CD4-positive, alpha-beta memory T cell (primary cell): Measurements from ENCODE around the gene PDE6B. TPM values are rescaled to one million over a fixed set of nuclear protein-coding genes. Genes with fewer than 3 reads are reported as not detected.

ENCODE experiments used
- CTCF ChIA-PET: fragments of 350-600 bp; sonication (Branson Sonifier 250); formaldehyde crosslinking; loops from one replicate; lab custom pipeline; 2021; ENCODE audit warnings: inconsistent platforms; ENCODE audit not compliant: partially characterized antibody; lab: Charles Lee
- POLR2A ChIA-PET: fragments of 350-600 bp; sonication (Branson Sonifier 250); formaldehyde crosslinking; loops from one replicate; lab custom pipeline; 2021; ENCODE audit not compliant: partially characterized antibody; lab: Charles Lee
- DNase-seq, 5 donors: peaks; one replicate each; pipeline versions ENCODE4 v3.0.0 to v3.0.0-alpha.2; 2020 to 2022; ENCODE audit warnings: mixed read lengths in 1 of 5
- H3K27ac ChIP-seq: one replicate; pipeline ENCODE4 v1.7.0; 2013; ENCODE audit warnings: low read depth, low read length
- H3K27me3 ChIP-seq: 2 replicates; pipeline ENCODE4 v1.7.0; 2013; ENCODE audit warnings: mild to moderate bottlenecking, low read length, moderate library complexity; ENCODE audit not compliant: insufficient read depth
- H3K36me3 ChIP-seq: 2 replicates; pipeline ENCODE4 v1.7.0; 2013; ENCODE audit warnings: mild to moderate bottlenecking, low read length, moderate library complexity; ENCODE audit not compliant: insufficient read depth
- H3K4me1 ChIP-seq: 2 replicates; pipeline ENCODE4 v1.7.0; 2013; ENCODE audit warnings: mild to moderate bottlenecking, low read length, moderate library complexity; ENCODE audit not compliant: insufficient read depth
- H3K4me3 ChIP-seq, 2 donors: one replicate each; pipeline ENCODE4 v1.7.0; 2013; ENCODE audit warnings: low read length in 2 of 2, mild to moderate bottlenecking in 1 of 2
- H3K9me3 ChIP-seq, 2 donors: one replicate each; pipeline ENCODE4 v1.7.0; 2013; ENCODE audit warnings: low read length in 2 of 2, control low read depth in 1 of 2; ENCODE audit not compliant: control insufficient read depth in 1 of 2
- H3K27ac Mint-ChIP-seq, 7 donors: one replicate each; pipeline ENCODE4 v1.8.0; 2020 to 2021; ENCODE audit warnings: mixed read lengths in 7 of 7, mild to moderate bottlenecking in 6 of 7, inconsistent platforms in 3 of 7, moderate library complexity in 3 of 7
- H3K27me3 Mint-ChIP-seq, 2 donors: one replicate each; pipeline ENCODE4 v1.8.0; 2020 to 2021; ENCODE audit warnings: mixed read lengths in 2 of 2
- H3K36me3 Mint-ChIP-seq, 2 donors: one replicate each; pipeline ENCODE4 v1.8.0; 2020 to 2021; ENCODE audit warnings: mixed read lengths in 2 of 2, inconsistent platforms in 1 of 2, mild to moderate bottlenecking in 1 of 2
- H3K4me1 Mint-ChIP-seq, 4 donors: one replicate each; pipeline ENCODE4 v1.8.0; 2020 to 2021; ENCODE audit warnings: mixed read lengths in 4 of 4, mild to moderate bottlenecking in 1 of 4
- H3K4me3 Mint-ChIP-seq, 8 donors: one replicate each; pipeline ENCODE4 v1.8.0; 2020 to 2021; ENCODE audit warnings: mixed read lengths in 8 of 8, mild to moderate bottlenecking in 7 of 8, moderate library complexity in 6 of 8, inconsistent platforms in 3 of 8
- H3K9me3 Mint-ChIP-seq, 8 donors: one replicate each; pipeline ENCODE4 v1.8.0; 2020 to 2021; ENCODE audit warnings: mixed read lengths in 8 of 8, mild to moderate bottlenecking in 5 of 8, inconsistent platforms in 3 of 8, moderate library complexity in 1 of 8
- intact Hi-C: fragments of 100-400 bp; cut with micrococcal nuclease; formaldehyde crosslinking; loops from one replicate; pipeline ENCODE4 v1.15.1; 2023
- polyA plus RNA-seq, 2 donors: library from polyadenylated mRNA; unstranded; fragments of 300-500 nt; fragmentation: Illumina TruSeq; gene quantifications; one replicate each; pipeline ENCODE4 v1.2.3, GENCODE V29; 2021
- total RNA-seq, 2 experiments: library from RNA; stranded (reverse); gene quantifications; one replicate each; pipeline ENCODE4 v1.2.3, GENCODE V29; 2021

Gene PDE6B
- total and polyA plus RNA-seq, 4 experiments from 2014 or later = 15.3 to 17.6 (median 15.7) TPM

DNA sequence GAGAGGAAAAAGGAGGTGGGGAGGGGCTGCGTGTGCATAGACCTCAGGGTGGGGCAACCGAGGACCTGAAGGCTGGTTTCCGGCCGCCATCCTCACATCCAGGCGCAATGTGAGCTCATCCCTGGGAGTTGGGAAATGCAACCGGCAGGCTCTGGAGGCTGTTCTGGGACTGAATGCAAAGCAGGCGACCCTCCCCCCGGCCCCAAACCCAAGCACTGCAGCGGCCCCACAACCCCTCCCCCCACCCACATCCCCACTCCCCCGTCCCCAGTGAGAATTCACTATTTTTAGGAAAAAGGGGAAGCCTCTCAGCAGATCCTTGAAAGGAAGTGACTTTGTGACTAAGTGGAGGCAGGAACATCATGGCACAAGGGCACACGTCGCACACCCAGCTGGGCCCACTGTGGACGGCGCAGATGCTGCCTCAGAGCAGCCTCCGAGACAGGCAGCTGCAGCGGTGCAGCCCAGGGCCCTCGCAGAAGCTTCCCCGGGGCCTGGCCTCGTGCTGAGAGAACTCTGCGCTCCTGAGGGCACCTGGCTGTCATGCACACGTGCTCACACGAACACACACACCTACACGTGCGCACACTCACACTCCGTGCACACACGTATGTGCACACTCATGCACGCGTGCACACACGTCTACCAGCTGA lies 1.3 kb upstream of the PDE6B start:
- H3K4me1 Mint-ChIP-seq = no peaks in the 10 kb centered on the region
- POLR2A ChIA-PET = no interaction called here
- H3K27me3 ChIP-seq = no peaks in the 10 kb centered on the region
- peaks cover 0 to 2% (median 0%) of the 10 kb centered on the region in 8 donors for H3K9me3 Mint-ChIP-seq
- H3K27ac Mint-ChIP-seq = no peak overlapping the region
- H3K27me3 Mint-ChIP-seq = peaks cover 9% of the 10 kb centered on the region in 2 donors
- no peaks in the 10 kb centered on the region for H3K4me1 ChIP-seq
- H3K27ac ChIP-seq = no peak overlapping the region
- H3K4me3 ChIP-seq = no peak overlapping the region
- DNase-seq = no peak
- no peaks in the 10 kb centered on the region for H3K9me3 ChIP-seq
- no peaks in the 10 kb centered on the region for H3K36me3 ChIP-seq
- intact Hi-C loops = no loop called here
- H3K4me3 Mint-ChIP-seq = no peak overlapping the region
- no peaks in the 10 kb centered on the region for H3K36me3 Mint-ChIP-seq
- CTCF ChIA-PET = no interaction called here

DNA sequence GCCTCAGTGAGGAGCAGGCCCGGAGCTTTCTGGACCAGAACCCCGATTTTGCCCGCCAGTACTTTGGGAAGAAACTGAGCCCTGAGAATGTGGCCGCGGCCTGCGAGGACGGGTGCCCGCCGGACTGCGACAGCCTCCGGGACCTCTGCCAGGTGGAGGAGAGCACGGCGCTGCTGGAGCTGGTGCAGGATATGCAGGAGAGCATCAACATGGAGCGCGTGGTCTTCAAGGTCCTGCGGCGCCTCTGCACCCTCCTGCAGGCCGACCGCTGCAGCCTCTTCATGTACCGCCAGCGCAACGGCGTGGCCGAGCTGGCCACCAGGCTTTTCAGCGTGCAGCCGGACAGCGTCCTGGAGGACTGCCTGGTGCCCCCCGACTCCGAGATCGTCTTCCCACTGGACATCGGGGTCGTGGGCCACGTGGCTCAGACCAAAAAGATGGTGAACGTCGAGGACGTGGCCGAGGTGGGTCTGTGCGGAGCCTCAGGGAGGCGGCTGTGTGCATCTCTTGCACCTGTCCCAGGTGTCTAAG lies 323 bp downstream of the PDE6B start:
- CTCF ChIA-PET = no interaction called here
- H3K4me1 Mint-ChIP-seq = no peaks in the 10 kb centered on the region
- no peak overlapping the region for H3K27ac Mint-ChIP-seq
- H3K27ac ChIP-seq = no peak overlapping the region
- H3K36me3 ChIP-seq = no peaks in the 10 kb centered on the region
- H3K4me1 ChIP-seq = no peaks in the 10 kb centered on the region
- peaks cover 5% of the 10 kb centered on the region in 2 donors for H3K27me3 Mint-ChIP-seq
- POLR2A ChIA-PET = no interaction called here
- no peak overlapping the region for H3K4me3 Mint-ChIP-seq
- intact Hi-C loops = no loop called here
- H3K27me3 ChIP-seq = no peaks in the 10 kb centered on the region
- H3K9me3 ChIP-seq = no peaks in the 10 kb centered on the region
- no peak overlapping the region for H3K4me3 ChIP-seq
- no peak for DNase-seq
- H3K9me3 Mint-ChIP-seq = peaks cover 0 to 1% (median 0%) of the 10 kb centered on the region in 8 donors
- no peaks in the 10 kb centered on the region for H3K36me3 Mint-ChIP-seq

DNA sequence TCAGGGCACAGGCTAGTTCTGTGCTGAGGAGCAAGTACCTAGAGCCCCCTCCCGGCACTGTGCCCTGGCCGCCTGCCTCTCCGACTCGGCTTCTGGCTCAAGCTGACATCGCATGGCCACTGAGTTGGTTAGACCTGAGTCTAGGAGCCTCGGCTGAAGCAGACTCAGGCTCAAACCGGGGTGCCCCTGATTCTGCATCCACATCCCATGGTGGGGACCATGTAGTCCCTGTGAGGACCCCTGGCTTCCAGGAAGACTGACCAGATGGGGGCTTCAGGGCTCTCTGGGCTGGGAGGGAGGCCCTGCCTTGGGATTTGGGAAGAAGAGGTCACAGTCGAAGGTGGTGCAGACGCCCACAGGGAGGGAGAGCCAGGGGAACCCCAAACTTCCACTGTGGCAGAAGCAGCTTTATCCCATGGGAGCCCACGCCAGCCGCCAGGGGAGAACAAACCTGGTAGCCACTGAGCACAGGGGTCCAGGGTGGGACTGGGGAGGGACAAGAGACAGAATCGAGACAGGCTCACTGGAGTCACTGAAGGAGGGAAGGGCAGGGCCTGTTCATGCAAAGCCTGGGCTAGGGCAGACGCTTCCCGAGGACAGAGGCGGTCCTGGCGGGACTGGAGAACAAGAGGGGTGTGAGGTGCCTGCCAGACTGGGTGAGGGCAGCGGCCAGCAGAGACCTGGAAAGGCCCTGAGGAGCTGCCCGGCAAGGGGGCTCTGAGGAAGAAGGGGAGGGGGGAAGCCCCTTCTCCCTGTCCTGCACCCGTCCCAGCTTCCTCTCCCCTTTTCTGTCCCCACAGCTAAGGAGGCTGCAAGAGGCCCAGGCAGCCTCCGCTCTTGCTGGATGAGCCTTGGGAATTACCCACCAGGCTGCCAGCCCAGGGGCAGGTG lies 1.1 kb downstream of the PDE6B start:
- Histone ChIP-seq H3K4me1 (no peaks in the 10 kb centered on the region), H3K27ac (no peak overlapping the region), H3K36me3 (no peaks in the 10 kb centered on the region), H3K4me3 (no peak overlapping the region), H3K27me3 (no peaks in the 10 kb centered on the region), H3K9me3 (no peaks in the 10 kb centered on the region)
- intact Hi-C loops = no loop called here
- Mint-ChIP-seq H3K4me1 (no peaks in the 10 kb centered on the region), H3K9me3 (peaks cover 0 to 8% (median 0%) of the 10 kb centered on the region in 8 donors), H3K36me3 (no peaks in the 10 kb centered on the region), H3K4me3 (no peak overlapping the region), H3K27me3 (peaks cover 5% of the 10 kb centered on the region in 2 donors), H3K27ac (no peak overlapping the region)
- POLR2A ChIA-PET = no interaction called here
- CTCF ChIA-PET = no interaction called here
- DNase-seq = no peak

DNA sequence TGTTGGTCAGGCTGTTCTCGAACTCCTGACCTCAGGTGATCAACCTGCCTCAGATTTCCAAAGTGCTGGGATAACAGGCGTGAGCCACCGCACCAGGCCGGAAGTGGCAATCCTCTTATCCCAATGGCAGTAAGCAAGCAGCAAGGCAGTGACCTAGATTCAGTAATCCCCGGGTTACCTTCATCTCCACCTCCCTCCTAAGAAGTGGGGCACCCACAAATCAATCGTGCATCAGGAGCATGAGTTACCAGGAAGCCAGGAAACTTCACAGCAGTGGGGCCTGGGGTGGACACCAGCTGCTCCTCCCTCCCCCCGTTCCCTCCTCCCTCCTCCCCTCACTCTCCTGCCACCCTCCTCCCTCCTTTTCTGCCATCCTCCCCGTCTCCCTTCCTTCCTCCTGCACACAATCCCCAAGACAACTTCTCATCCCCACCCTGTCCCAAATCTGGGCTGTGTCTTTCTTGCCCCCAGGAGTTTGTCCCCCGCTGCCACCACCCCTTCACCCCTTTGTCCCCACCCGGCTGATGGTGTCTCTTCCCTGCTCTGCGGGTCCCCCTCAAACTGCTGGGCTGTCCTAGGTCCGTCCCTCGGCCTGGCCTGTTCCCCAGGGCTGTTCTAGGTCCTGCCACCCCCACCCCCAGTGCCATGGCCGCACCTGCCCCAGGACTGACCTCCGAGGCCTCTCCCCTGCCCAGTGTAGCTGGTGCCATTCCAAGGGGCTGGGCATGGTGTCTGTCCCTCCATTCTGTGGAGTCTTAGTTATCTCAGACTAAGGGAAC lies 2.2 kb downstream of the PDE6B start:
- H3K27ac Mint-ChIP-seq = no peak overlapping the region
- no peaks in the 10 kb centered on the region for H3K4me1 ChIP-seq
- no peaks in the 10 kb centered on the region for H3K27me3 ChIP-seq
- no peak overlapping the region for H3K27ac ChIP-seq
- no peaks in the 10 kb centered on the region for H3K36me3 ChIP-seq
- intact Hi-C loops = no loop called here
- no peaks in the 10 kb centered on the region for H3K36me3 Mint-ChIP-seq
- H3K9me3 ChIP-seq = peaks cover 0 to 3% of the 10 kb centered on the region in 2 donors
- CTCF ChIA-PET = no interaction called here
- peaks cover 3% of the 10 kb centered on the region in 2 donors for H3K27me3 Mint-ChIP-seq
- POLR2A ChIA-PET = no interaction called here
- no peak for DNase-seq
- no peak overlapping the region for H3K4me3 ChIP-seq
- no peaks in the 10 kb centered on the region for H3K4me1 Mint-ChIP-seq
- H3K4me3 Mint-ChIP-seq = no peak overlapping the region
- H3K9me3 Mint-ChIP-seq = peaks cover 0 to 10% (median 0%) of the 10 kb centered on the region in 8 donors

DNA sequence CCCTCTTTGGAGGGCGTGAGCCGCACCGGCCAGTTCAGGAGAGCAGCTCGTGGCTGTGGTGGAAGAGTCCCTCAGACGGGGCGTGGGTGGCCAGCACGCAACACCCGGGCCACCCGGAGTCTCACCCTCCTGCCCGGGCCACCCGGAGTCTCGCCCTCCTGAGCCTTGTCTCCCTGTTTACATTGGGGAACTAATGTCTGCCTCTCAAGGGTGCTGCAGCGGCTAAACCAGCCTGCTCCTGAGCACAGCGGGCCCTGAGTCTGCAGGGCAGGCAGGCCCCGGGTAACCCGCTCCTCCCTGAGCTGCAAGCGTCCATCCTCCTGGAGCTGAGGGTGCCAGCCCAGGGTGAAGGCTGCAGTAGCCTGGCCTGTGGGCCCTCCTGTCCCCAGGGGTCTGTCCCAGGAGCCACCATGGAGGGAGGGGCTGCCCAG lies 3.0 kb downstream of the PDE6B start:
- Histone ChIP-seq H3K4me3 (no peak overlapping the region), H3K27me3 (no peaks in the 10 kb centered on the region), H3K4me1 (no peaks in the 10 kb centered on the region), H3K9me3 (peaks cover 0 to 3% of the 10 kb centered on the region in 2 donors), H3K36me3 (no peaks in the 10 kb centered on the region), H3K27ac (no peak overlapping the region)
- intact Hi-C loops = no loop called here
- no peak overlapping the region for H3K27ac Mint-ChIP-seq
- H3K9me3 Mint-ChIP-seq = peaks cover 0 to 10% (median 0%) of the 10 kb centered on the region in 8 donors
- H3K36me3 Mint-ChIP-seq = no peaks in the 10 kb centered on the region
- H3K27me3 Mint-ChIP-seq = peaks cover 0 to 3% of the 10 kb centered on the region in 2 donors
- no peak overlapping the region for H3K4me3 Mint-ChIP-seq
- no peaks in the 10 kb centered on the region for H3K4me1 Mint-ChIP-seq
- CTCF ChIA-PET = no interaction called here
- POLR2A ChIA-PET = no interaction called here
- DNase-seq = no peak

DNA sequence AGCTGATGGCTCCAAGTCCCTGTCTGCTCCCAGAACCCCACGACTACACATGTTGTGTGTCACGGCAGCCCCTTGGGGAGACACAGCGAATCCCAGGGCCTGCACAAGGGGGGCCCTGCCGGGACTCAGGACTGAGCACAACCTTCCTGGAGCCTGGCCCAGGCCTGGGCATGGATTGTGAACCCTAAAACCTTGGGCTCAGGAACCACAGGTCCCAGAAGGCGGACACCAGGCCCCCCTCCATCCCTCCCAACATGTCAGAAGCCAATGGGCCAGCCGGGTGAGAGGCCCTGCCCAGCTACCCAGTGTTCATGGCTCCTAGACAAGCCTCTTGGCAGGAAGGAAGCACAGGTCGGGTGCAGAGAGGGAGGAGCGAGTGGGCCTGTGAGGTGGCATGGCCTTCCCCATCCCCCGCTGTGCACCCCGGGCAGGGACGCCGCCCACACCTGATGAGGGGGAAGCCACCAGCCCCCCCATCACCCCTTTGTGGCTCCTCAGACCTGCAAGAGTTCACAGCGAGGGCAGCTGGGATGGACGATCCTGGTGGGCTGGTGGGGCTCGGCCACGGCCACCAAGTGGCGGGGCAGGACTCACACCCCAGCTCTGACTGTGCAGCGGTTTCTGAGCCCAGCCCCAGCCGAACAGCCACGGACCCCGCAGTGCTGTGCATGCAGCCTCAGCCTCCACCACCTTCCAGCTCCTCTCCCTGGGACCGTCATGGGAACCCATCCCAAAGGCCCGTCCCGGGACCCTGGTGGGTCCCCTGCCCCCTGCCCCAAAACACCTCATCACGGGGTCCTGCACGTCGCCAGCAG lies 3.7 kb downstream of the PDE6B start:
- Mint-ChIP-seq H3K4me1 (no peaks in the 10 kb centered on the region), H3K27ac (no peak overlapping the region), H3K4me3 (no peak overlapping the region), H3K27me3 (peaks cover 0 to 3% of the 10 kb centered on the region in 2 donors), H3K36me3 (no peaks in the 10 kb centered on the region), H3K9me3 (peaks cover 0 to 10% (median 0%) of the 10 kb centered on the region in 8 donors)
- H3K27me3 ChIP-seq = no peaks in the 10 kb centered on the region
- intact Hi-C loops = no loop called here
- ChIA-PET CTCF (no interaction called here), POLR2A (no interaction called here)
- no peak for DNase-seq
- H3K9me3 ChIP-seq = peaks cover 0 to 3% of the 10 kb centered on the region in 2 donors
- H3K4me3 ChIP-seq = no peak overlapping the region
- no peak overlapping the region for H3K27ac ChIP-seq
- no peaks in the 10 kb centered on the region for H3K36me3 ChIP-seq
- H3K4me1 ChIP-seq = no peaks in the 10 kb centered on the region
